C4-2B (cell line): ENCODE results near the gene KCNMA1.

Experiments
- H3K27ac ChIP-seq: fragments of 450-650 bp; 2 replicates; pipeline ENCODE4 v1.5.1; 2017
- ZFX ChIP-seq: fragments of 450-650 bp; IDR thresholded peaks from 2 replicates; pipeline ENCODE4 v1.6.1; 2017
- TF ChIP-seq, protein P1 (sequence below): fragments of 450-650 bp; conservative IDR thresholded peaks from 2 replicates; pipeline ENCODE4 v1.5.1; 2017; ENCODE audit warnings: mild to moderate bottlenecking

Gene KCNMA1

DNA sequence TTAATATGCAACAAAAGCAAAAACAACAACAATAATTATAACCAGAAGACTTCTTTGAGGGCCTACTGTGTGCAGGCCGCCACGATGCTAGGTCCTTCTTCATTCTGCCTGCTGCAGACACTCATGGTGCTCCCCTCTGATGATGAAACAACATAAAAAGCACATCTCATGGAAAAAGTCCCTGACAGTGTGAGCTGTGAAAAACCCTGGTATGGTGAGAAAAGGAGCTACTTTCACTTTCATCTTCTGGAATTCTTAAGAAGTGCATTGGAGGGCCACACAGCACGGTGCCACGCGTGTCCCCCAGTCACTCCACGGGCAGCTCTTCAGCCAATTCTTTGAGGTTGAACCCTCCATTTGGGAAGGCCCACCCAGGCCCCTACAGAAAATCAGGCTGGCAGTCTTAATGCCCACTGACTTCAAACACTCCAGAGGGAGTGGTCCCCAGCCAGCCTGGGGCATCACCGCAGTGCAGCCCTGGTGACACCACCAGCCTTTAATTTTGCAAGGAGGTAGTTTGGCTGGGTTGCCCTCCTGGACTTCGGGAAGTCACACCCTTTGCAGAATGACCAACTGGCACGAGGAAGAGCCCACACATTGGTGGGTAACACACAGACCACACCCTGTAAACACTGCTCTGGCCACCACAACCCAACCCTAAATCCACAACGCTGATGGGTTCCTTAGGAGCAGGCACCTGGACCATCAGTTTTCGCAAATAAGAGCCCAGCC is 7.7 kb downstream of the KCNMA1 start:
- no peak overlapping the region for H3K27ac ChIP-seq
- TF ChIP-seq, protein P1, sequence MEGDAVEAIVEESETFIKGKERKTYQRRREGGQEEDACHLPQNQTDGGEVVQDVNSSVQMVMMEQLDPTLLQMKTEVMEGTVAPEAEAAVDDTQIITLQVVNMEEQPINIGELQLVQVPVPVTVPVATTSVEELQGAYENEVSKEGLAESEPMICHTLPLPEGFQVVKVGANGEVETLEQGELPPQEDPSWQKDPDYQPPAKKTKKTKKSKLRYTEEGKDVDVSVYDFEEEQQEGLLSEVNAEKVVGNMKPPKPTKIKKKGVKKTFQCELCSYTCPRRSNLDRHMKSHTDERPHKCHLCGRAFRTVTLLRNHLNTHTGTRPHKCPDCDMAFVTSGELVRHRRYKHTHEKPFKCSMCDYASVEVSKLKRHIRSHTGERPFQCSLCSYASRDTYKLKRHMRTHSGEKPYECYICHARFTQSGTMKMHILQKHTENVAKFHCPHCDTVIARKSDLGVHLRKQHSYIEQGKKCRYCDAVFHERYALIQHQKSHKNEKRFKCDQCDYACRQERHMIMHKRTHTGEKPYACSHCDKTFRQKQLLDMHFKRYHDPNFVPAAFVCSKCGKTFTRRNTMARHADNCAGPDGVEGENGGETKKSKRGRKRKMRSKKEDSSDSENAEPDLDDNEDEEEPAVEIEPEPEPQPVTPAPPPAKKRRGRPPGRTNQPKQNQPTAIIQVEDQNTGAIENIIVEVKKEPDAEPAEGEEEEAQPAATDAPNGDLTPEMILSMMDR, result no peak
- TF ChIP-seq ZFX, result no peak

DNA sequence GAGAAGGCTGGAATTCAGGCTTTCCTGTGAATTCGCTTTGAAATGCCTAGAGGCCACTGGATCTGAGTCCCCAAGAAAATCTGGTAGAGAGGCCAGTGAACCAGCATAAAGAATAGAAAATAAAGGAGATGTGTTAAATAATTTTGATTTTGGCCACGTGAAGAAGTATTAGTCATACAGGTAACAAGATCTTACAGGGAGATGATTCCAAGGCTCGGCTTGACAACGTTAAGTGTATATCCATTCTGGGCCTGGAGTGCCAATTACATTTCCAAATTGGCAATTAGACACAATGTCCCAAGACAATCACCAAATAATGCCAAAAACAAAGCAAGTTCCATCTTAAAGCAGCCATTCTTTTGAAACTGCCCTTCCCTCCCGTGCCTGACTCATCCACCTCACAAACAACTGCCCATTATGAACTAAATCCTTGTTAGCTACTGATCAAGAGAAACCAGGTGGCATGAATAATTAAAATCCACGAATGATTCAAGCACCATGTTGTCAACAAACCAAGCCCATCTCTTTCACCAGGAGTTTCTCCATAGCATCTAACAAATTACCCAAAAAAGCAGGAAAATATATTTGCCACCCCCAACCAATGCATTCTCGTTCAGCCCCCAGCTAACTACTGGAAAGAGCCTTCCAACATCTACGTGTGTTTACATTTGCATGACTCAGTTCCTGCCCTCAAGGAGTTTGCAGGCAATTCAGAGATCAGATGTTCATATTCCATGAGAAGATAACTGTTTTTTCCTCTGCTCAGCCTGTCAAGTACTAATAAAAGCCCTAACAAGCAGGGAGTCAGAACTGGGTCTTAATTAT is 8.5 kb downstream of the KCNMA1 start:
- no peak overlapping the region for H3K27ac ChIP-seq
- no peak for TF ChIP-seq ZFX
- TF ChIP-seq, protein P1, result no peak

DNA sequence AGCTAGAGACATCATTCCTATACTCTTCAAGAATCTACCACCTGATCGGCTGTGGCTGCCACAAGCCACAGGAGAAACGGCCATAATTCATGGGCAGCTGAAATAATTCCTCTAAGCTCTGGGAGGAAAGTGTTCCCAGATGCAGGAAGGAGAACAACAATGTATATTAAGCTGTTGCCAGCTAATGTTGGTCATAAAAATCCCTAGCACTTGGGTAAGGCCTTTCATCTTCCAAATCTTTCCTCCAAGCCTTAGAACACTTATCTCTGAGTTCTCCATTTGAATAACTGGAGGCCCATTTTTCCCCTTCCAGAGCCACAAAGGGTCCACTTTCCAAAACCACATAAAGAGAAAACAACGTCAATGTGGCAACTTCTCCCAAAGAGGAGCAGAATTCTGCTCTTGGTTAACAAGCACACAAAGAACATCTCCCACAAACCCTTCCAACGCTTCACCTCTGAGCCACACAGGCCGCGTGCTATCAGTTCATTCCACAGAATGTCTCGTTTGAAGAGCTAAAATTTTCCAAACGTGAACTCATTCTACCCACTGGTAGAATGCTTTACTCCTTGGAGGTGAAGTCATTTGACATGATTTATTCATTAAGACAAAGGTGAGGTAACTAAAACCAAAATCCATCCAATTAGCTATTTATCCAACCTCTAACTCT is 11.2 kb downstream of the KCNMA1 start:
- TF ChIP-seq, protein P1, result no peak
- TF ChIP-seq ZFX, result no peak
- no peak overlapping the region for H3K27ac ChIP-seq

DNA sequence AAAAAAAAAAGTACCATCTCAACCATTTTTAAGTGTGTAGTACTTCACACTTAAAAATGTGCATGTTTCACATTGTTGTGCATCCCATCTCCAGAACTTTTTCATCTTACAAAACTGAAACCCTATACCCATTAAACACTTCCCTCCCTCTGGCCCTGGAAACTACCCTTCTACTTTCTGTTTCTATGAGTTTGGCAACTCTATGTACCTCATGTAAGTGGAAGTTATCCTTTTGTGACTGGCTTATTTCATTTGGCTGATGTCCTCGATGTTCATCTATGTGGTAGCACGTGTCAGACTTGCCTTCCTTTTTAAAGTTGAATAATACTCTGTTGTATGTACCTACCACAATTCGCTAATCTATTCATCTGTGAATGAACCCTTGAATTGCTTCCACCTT is 12.2 kb downstream of the KCNMA1 start:
- H3K27ac ChIP-seq, result no peak overlapping the region

DNA sequence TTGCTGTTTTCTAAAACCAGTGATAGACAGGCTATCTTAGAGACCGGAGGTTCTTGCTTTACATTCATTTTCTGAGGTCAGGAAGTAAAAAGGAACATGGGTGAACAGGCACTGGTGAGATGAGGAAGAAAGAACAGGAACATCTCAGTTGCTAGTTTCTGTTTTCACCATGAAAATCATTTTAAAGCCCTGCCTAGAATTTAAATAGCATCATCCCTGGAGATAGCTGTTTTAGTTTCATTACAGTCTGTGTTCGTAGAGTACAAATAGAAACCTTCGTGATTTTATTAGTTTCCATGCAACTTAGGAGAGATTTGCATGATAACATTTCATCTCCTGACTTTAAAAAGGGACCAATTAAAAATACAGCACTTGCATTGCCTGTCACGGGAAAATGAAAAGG is 14.7 kb downstream of the KCNMA1 start:
- H3K27ac ChIP-seq, result no peak overlapping the region
- no peak for TF ChIP-seq ZFX
- TF ChIP-seq, protein P1, result no peak

More for the DNA sequence above, 12.2 kb downstream of the KCNMA1 start:
- TF ChIP-seq, protein P1, result no peak
- no peak for TF ChIP-seq ZFX

DNA sequence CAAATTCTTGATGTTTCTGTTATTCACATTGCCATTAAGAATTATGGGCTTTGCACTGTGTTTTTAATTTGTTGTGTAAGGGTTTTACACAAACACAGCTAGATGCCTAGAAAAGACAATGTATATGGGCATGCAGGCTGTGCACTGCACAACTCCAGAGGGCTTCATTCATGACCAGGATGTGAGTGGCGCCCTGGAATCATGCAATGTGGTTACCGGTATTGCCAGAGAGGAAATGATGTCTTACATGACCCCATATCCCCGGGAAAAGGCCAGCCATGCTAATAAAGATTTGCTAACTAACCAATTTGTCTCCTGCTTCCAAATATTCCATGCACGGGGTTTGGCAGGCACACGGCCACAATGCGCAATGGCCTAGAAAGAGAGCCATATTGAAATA is 16.9 kb downstream of the KCNMA1 start:
- TF ChIP-seq, protein P1, result no peak
- no peak for TF ChIP-seq ZFX
- H3K27ac ChIP-seq, result no peak overlapping the region
